Measurements from ENCODE around the gene CACHD1.

DNA sequence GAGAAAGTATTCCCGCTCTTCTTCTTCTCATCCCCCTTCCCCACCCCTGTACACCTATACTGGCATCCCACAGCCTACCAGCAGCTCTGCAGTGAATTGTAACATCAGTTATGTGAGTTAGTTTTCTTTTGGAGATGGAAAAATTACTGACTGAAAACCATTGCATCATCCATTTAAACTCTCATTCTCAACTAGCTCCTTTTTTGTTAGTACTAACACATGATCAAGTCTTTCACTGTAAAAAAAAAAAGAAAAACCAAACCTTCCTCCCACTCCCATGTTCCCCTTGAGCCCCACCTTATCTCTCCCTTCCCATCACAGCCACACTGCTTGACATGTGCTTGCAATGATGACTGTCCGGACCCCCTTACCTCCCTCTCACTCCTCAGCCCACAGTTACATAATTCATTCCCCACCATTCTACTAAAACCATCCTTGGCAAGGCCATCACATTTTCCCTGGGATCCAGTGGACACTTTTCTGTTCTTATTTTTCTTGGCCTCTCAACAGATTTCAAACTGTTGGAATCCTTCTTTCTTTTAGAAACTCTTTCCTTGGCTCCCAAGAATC lies 251.7 kb downstream of the CACHD1 start:
- TF ChIP-seq, protein P1, sequence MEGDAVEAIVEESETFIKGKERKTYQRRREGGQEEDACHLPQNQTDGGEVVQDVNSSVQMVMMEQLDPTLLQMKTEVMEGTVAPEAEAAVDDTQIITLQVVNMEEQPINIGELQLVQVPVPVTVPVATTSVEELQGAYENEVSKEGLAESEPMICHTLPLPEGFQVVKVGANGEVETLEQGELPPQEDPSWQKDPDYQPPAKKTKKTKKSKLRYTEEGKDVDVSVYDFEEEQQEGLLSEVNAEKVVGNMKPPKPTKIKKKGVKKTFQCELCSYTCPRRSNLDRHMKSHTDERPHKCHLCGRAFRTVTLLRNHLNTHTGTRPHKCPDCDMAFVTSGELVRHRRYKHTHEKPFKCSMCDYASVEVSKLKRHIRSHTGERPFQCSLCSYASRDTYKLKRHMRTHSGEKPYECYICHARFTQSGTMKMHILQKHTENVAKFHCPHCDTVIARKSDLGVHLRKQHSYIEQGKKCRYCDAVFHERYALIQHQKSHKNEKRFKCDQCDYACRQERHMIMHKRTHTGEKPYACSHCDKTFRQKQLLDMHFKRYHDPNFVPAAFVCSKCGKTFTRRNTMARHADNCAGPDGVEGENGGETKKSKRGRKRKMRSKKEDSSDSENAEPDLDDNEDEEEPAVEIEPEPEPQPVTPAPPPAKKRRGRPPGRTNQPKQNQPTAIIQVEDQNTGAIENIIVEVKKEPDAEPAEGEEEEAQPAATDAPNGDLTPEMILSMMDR (IDR thresholded peaks at IDR 0.05), result no peak
- TF ChIP-seq POLR2A (IDR thresholded peaks at IDR 0.05), result no peak
